DND-41 (cell line): ENCODE results near the gene TRIM9.

ENCODE experiments used
- ATAC-seq: fragments of 200-7000 bp; cut with Tn5 transposase; 3 replicates; pipeline ENCODE4 v1.9.1; 2021; ENCODE audit warnings: low read depth; ENCODE audit not compliant: insufficient read depth
- DNase-seq: peaks from one replicate; pipeline ENCODE4 v3.0.0-alpha.2; 2020
- H2AFZ ChIP-seq: 2 replicates; pipeline ENCODE4 v1.6.0; 2012; ENCODE audit warnings: low read depth, low read length
- H3K27ac ChIP-seq: 2 replicates; pipeline ENCODE4 v1.5.1; 2012; ENCODE audit warnings: low read length, inconsistent platforms
- H3K27me3 ChIP-seq: fragments of 200-600 bp; sonication (generic); 2 replicates; pipeline ENCODE4 v1.6.0; 2012; ENCODE audit warnings: low read length, mild to moderate bottlenecking, inconsistent platforms; ENCODE audit not compliant: insufficient read depth, poor library complexity
- H3K36me3 ChIP-seq: 2 replicates; pipeline ENCODE4 v1.5.1; 2012; ENCODE audit warnings: low read length, inconsistent platforms; ENCODE audit not compliant: insufficient read depth
- H3K4me1 ChIP-seq: 2 replicates; pipeline ENCODE4 v1.5.1; 2012; ENCODE audit warnings: mild to moderate bottlenecking, low read length; ENCODE audit not compliant: insufficient read depth
- H3K4me2 ChIP-seq: 2 replicates; pipeline ENCODE4 v1.6.0; 2012; ENCODE audit warnings: mild to moderate bottlenecking, moderate library complexity, low read length, inconsistent platforms; ENCODE audit not compliant: insufficient read depth
- H3K4me3 ChIP-seq, 2 experiments: fragments of 200-600 bp in 1 of 2; shearing (Covaris generic) in 1 of 2; 2 replicates each; pipeline ENCODE4 v1.5.1; 2012 to 2016; ENCODE audit warnings: inconsistent platforms in 2 of 2, low read length in 2 of 2, mild to moderate bottlenecking in 2 of 2, low read depth in 1 of 2, moderate library complexity in 1 of 2
- H3K79me2 ChIP-seq: 2 replicates; pipeline ENCODE4 v1.6.0; 2012; ENCODE audit warnings: low read length, inconsistent platforms; ENCODE audit not compliant: insufficient read depth
- H3K9ac ChIP-seq: 2 replicates; pipeline ENCODE4 v1.6.0; 2012; ENCODE audit warnings: low read depth, mild to moderate bottlenecking, inconsistent platforms, low read length, moderate library complexity
- H3K9me3 ChIP-seq: 2 replicates; pipeline ENCODE4 v1.5.1; 2012; ENCODE audit warnings: low read length, moderate library complexity, mild to moderate bottlenecking, inconsistent platforms; ENCODE audit not compliant: insufficient read depth, severe bottlenecking
- H4K20me1 ChIP-seq: 2 replicates; pipeline ENCODE4 v1.6.0; 2012; ENCODE audit warnings: low read length; ENCODE audit not compliant: insufficient read depth
- CTCF ChIP-seq: IDR thresholded peaks from 2 replicates; pipeline ENCODE4 v1.5.1; 2012; ENCODE audit warnings: borderline replicate concordance, low read length, moderate library complexity, mild to moderate bottlenecking; ENCODE audit not compliant: poor library complexity, severe bottlenecking; ENCODE audit errors: extremely low read depth
- EZH2 ChIP-seq: IDR thresholded peaks from 3 replicates; pipeline ENCODE4 v1.6.1; 2012; ENCODE audit warnings: borderline replicate concordance, low read depth, mild to moderate bottlenecking, moderate library complexity, low read length, inconsistent platforms; ENCODE audit not compliant: severe bottlenecking

TRIM9 gene

GRCh38 chr14:50985859-50986331 lies 109.0 kb downstream of the TRIM9 start:
- ATAC-seq (no peak), DNase-seq (no peak)
- H3K79me2 ChIP-seq: no peaks in the 10 kb centered on the region
- H3K36me3 ChIP-seq: peaks cover 3% of the 10 kb centered on the region; the same call in 1 of the 2 replicates
- no peak overlapping the region for H3K4me2 ChIP-seq
- H3K27me3 ChIP-seq: no peaks in the 10 kb centered on the region
- TF ChIP-seq EZH2: no peak
- TF ChIP-seq CTCF: no peak
- no peaks in the 10 kb centered on the region for H3K4me1 ChIP-seq
- H3K27ac ChIP-seq: no peak overlapping the region
- H4K20me1 ChIP-seq: no peaks in the 10 kb centered on the region
- no peak overlapping the region for H3K4me3 ChIP-seq
- H2AFZ ChIP-seq: no peak overlapping the region
- H3K9me3 ChIP-seq: no peaks in the 10 kb centered on the region
- no peak overlapping the region for H3K9ac ChIP-seq

GRCh38 chr14:50985124-50985858 lies 109.6 kb downstream of the TRIM9 start:
- H3K9me3 ChIP-seq: no peaks in the 10 kb centered on the region

GRCh38 chr14:50984036-50984710 lies 110.7 kb downstream of the TRIM9 start:
- Histone ChIP-seq H3K4me3 (no peak overlapping the region), H3K27me3 (no peaks in the 10 kb centered on the region), H3K9me3 (no peaks in the 10 kb centered on the region), H3K36me3 (peaks cover 3% of the 10 kb centered on the region; the same call in 1 of the 2 replicates), H3K9ac (no peak overlapping the region), H3K27ac (no peak overlapping the region), H2AFZ (no peak overlapping the region), H4K20me1 (no peaks in the 10 kb centered on the region), H3K4me1 (no peaks in the 10 kb centered on the region), H3K79me2 (no peaks in the 10 kb centered on the region), H3K4me2 (no peak overlapping the region)
- DNase-seq (no peak), ATAC-seq (no peak)
- TF ChIP-seq EZH2 (no peak), CTCF (no peak)

More at GRCh38 chr14:50985124-50985858, 109.6 kb downstream of the TRIM9 start:
- no peak for DNase-seq
- Histone ChIP-seq H3K27ac (no peak overlapping the region), H2AFZ (no peak overlapping the region), H3K4me1 (no peaks in the 10 kb centered on the region), H3K4me3 (no peak overlapping the region), H3K27me3 (no peaks in the 10 kb centered on the region), H3K9ac (no peak overlapping the region), H3K79me2 (no peaks in the 10 kb centered on the region), H4K20me1 (no peaks in the 10 kb centered on the region), H3K36me3 (peaks cover 3% of the 10 kb centered on the region; the same call in 1 of the 2 replicates), H3K4me2 (peak overlapping the region; percentile 1; the same call in 1 of the 2 replicates)
- ATAC-seq: peak; percentile 74
- no peak for TF ChIP-seq CTCF
- no peak for TF ChIP-seq EZH2
